NCI-H1105 treated with DMSO at 0.1 percent for 48 hours (cell line): ENCODE results near the gene ZNF672.

Source experiments
- DNase-seq: peaks from one replicate; lab custom pipeline; 2025; lab: John Stamatoyannopoulos, UW

ZNF672 gene

GRCh38 chr1:248890549-248891498 is 52.8 kb downstream of the ZNF672 start:
- no peak for DNase-seq

GRCh38 chr1:248891758-248892157 is 53.7 kb downstream of the ZNF672 start:
- DNase-seq, result no peak

GRCh38 chr1:248892590-248892989 is 54.6 kb downstream of the ZNF672 start:
- DNase-seq, result no peak

- no peak for DNase-seq
Observed at GRCh38 chr1:248894837-248895236, 56.8 kb downstream of the ZNF672 start.

GRCh38 chr1:248897412-248898337 is 59.7 kb downstream of the ZNF672 start:
- DNase-seq, result no peak
